Lower leg skin (tissue), 3 donors: ENCODE data around the gene DGUOK.

Source experiments
- POLR2A ChIP-seq, 2 donors: fragments of 450-650 bp; IDR thresholded peaks; one replicate each; pipeline ENCODE4 v1.6.1; 2016 to 2017; ENCODE audit warnings: antibody characterized with exemption in 2 of 2, mild to moderate bottlenecking in 1 of 2, moderate library complexity in 1 of 2
- TF ChIP-seq, protein P1 (sequence below), 3 donors: fragments of 450-650 bp; IDR thresholded peaks; one replicate each; pipeline ENCODE4 v1.5.1; 2016; ENCODE audit warnings: antibody characterized with exemption in 3 of 3, mild to moderate bottlenecking in 3 of 3, moderate library complexity in 2 of 3

DNA sequence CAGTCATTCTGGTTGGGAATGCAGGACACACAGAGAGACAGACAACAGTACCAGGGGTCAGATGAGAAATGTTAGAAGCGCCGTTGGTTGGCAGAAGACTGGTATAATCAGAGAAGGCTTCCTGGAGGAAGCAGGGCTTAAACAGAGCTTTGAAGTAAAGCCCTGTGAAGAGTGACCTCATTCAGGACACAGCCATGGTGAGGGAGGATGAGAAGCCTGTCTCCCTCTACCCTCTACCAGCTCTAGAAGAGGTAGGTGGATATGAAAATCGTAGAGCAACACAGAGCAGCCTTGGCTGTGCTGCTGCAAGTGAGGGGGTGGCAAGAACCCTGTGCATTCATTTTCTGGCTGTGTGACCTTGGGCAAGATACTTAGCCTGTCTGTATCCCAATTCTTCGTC is 72.3 kb downstream of the DGUOK start:
- TF ChIP-seq, protein P1, sequence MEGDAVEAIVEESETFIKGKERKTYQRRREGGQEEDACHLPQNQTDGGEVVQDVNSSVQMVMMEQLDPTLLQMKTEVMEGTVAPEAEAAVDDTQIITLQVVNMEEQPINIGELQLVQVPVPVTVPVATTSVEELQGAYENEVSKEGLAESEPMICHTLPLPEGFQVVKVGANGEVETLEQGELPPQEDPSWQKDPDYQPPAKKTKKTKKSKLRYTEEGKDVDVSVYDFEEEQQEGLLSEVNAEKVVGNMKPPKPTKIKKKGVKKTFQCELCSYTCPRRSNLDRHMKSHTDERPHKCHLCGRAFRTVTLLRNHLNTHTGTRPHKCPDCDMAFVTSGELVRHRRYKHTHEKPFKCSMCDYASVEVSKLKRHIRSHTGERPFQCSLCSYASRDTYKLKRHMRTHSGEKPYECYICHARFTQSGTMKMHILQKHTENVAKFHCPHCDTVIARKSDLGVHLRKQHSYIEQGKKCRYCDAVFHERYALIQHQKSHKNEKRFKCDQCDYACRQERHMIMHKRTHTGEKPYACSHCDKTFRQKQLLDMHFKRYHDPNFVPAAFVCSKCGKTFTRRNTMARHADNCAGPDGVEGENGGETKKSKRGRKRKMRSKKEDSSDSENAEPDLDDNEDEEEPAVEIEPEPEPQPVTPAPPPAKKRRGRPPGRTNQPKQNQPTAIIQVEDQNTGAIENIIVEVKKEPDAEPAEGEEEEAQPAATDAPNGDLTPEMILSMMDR (IDR thresholded peaks at IDR 0.05): no peak
- no peak for TF ChIP-seq POLR2A (IDR thresholded peaks at IDR 0.05)
